K562 (cell line): ENCODE results near the gene HP. TPM values are rescaled to one million over a fixed set of nuclear protein-coding genes. Genes with fewer than 3 reads are reported as not detected.
"Not testable (repeated sequence)": the region's sequence is repeated elsewhere in the genome, so short reads cannot be mapped to it uniquely, and the experiment has no call there.

ENCODE experiments used
- ATAC-seq: fragments of 200-7000 bp; cut with Tn5 transposase; 3 replicates; pipeline ENCODE4 v1.9.1; 2020; ENCODE audit warnings: moderate library complexity
- BruUV-seq: library from RNA; stranded (reverse); fragments of 400-500 nt; replicated peaks from 2 replicates; lab custom pipeline; 2021; lab: Mats Ljungman, UMichigan
- CTCF ChIA-PET: fragments of 300-600 bp; formaldehyde crosslinking; extraction: SDS; loops from one replicate; lab custom pipeline; 2021; ENCODE audit warnings: low intra/inter-chr PET ratio; lab: Yijun Ruan, JAX
- POLR2A ChIA-PET: fragments of 300-600, 350-650 bp; sonication (Branson Sonifier 250); formaldehyde crosslinking; extraction: SDS; loops from one replicate; lab custom pipeline; 2021; ENCODE audit warnings: antibody characterized with exemption, inconsistent platforms; lab: Yijun Ruan, JAX
- DNase-seq, 4 experiments: peaks; one replicate each; pipeline versions ENCODE4 v3.0.0 to v3.0.0-alpha.2; 2011 to 2018; ENCODE audit warnings: low spot score in 3 of 4, mixed read lengths in 3 of 4; ENCODE audit errors: extremely low read depth in 1 of 4
- FAIRE-seq: peaks from 2 replicates; lab custom pipeline; 2011; peaks lifted over from hg19 to GRCh38; lab: Jason Lieb, UNC
- H2AFZ ChIP-seq: 2 replicates; pipeline ENCODE4 v1.6.0; 2011; ENCODE audit warnings: low read depth, low read length, control low read depth, inconsistent platforms
- H3K27ac ChIP-seq: fragments of 200-600 bp; 3 replicates; pipeline ENCODE4 v1.8.0; 2011; ENCODE audit warnings: low read depth, mild to moderate bottlenecking, control low read depth, inconsistent platforms, low read length, moderate library complexity, mixed read lengths; ENCODE audit errors: extremely low read depth
- H3K27me3 ChIP-seq, 2 experiments: fragments of 300-600 bp in 1 of 2; 2 replicates in 1 of 2; 3 replicates in 1 of 2; pipeline versions ENCODE4 v1.6.0 to v1.8.0; 2011; ENCODE audit warnings: inconsistent platforms in 2 of 2, low read length in 2 of 2, mild to moderate bottlenecking in 1 of 2, mixed read lengths in 1 of 2, moderate library complexity in 1 of 2; ENCODE audit not compliant: control insufficient read depth in 2 of 2, insufficient read depth in 2 of 2
- H3K36me3 ChIP-seq: fragments of 300-600 bp; 3 replicates; pipeline ENCODE4 v1.8.0; 2011; ENCODE audit warnings: mild to moderate bottlenecking, low read length, inconsistent platforms; ENCODE audit not compliant: control insufficient read depth, insufficient read depth
- H3K4me1 ChIP-seq, 2 experiments: fragments of 200-600 bp in 1 of 2; replicated peaks in 1 of 2; 2 replicates in 1 of 2; 3 replicates in 1 of 2; pipeline versions ENCODE4 v1.5.1 to v1.8.0; 2011; ENCODE audit warnings: inconsistent platforms in 2 of 2, low read length in 2 of 2, mild to moderate bottlenecking in 1 of 2, mixed read lengths in 1 of 2, moderate library complexity in 1 of 2; ENCODE audit not compliant: control insufficient read depth in 2 of 2, insufficient read depth in 2 of 2
- H3K4me2 ChIP-seq: 2 replicates; pipeline ENCODE4 v1.6.1; 2011; ENCODE audit warnings: low read length, control low read depth, inconsistent platforms, mixed read lengths; ENCODE audit not compliant: insufficient read depth
- H3K4me3 ChIP-seq: fragments of 200-600 bp; sonication (generic), shearing (Covaris generic); 2 replicates; pipeline ENCODE4 v1.5.1; 2016; ENCODE audit warnings: control low read depth, inconsistent platforms
- H3K79me2 ChIP-seq: fragments of 200-600 bp; 3 replicates; pipeline ENCODE4 v1.8.0; 2011; ENCODE audit warnings: low read length, inconsistent platforms; ENCODE audit not compliant: control insufficient read depth, insufficient read depth
- H3K9ac ChIP-seq, 2 experiments: 2 replicates each; pipeline versions ENCODE4 v1.6.0 to v1.6.1; 2011; ENCODE audit warnings: low read depth in 2 of 2, low read length in 2 of 2, control low read depth in 1 of 2, inconsistent platforms in 1 of 2, mild to moderate bottlenecking in 1 of 2, mixed read lengths in 1 of 2; ENCODE audit not compliant: insufficient read depth in 1 of 2
- H3K9me1 ChIP-seq: one replicate; pipeline ENCODE4 v1.6.0; 2011; ENCODE audit warnings: inconsistent platforms, mild to moderate bottlenecking, low read length, moderate library complexity; ENCODE audit not compliant: control insufficient read depth, insufficient read depth
- H3K9me3 ChIP-seq: replicated peaks from 2 replicates; pipeline ENCODE4 v1.5.1; 2011; ENCODE audit warnings: low read depth, low read length, inconsistent platforms; ENCODE audit not compliant: control insufficient read depth, insufficient read depth
- H4K20me1 ChIP-seq: replicated peaks from 2 replicates; pipeline ENCODE4 v1.6.1; 2011; ENCODE audit warnings: low read length, inconsistent platforms, mixed read lengths; ENCODE audit not compliant: control insufficient read depth, insufficient read depth
- MGA ChIP-seq: fragments of 450-650 bp; IDR thresholded peaks from 2 replicates; pipeline ENCODE4 v1.6.1; 2016; ENCODE audit warnings: mild to moderate bottlenecking, moderate library complexity
- ZNF232 ChIP-seq: sonication (generic); formaldehyde crosslinking; IDR thresholded peaks from 2 replicates; pipeline ENCODE4 v1.8.0; 2022; ENCODE audit warnings: mild to moderate bottlenecking, missing genetic modification reagents
- WGBS: fragments of 100-300 bp; shearing (Covaris generic); methylation state at CpG from one replicate; pipeline ENCODE4 v1.1.6; 2016; ENCODE audit warnings: low coverage, mixed read lengths; ENCODE audit not compliant: insufficient coverage; ENCODE audit errors: missing lambda C conversion rate; 5-methylcytosine and 5-hydroxymethylcytosine counted together
- in situ Hi-C: fragments of 300-500 bp; cut with MboI; formaldehyde crosslinking; loops from 4 replicates; pipeline ENCODE4 v1.15.0; 2018; ENCODE audit warnings: inconsistent platforms, mixed read lengths
- intact Hi-C: fragments of 100-400 bp; cut with micrococcal nuclease; formaldehyde crosslinking; loops from 2 replicates; pipeline ENCODE4 v1.14.2; 2022
- polyA plus RNA-seq, 8 experiments: library from polyadenylated mRNA; depleted of rRNA in 4 of 8; stranded (reverse) in 5 of 8; unstranded in 3 of 8; fragments of >200 nt; fragmentation: Nextera tagmentation in 2 of 8; fragmentation: Illumina TruSeq in 1 of 8; extraction: Ambion mirVana in 2 of 8; extraction: Trizol in 1 of 8; gene quantifications; 2 replicates each; pipeline versions ENCODE4 v1.2.1 to v1.2.3, GENCODE V29; 2011 to 2014; ENCODE audit warnings: inconsistent platforms in 1 of 8, missing spikeins in 1 of 8
- total RNA-seq, 7 experiments: library from RNA; depleted of rRNA in 6 of 7; stranded (reverse); fragments of >200 nt in 6 of 7; fragmentation: Illumina TruSeq in 2 of 7; extraction: Trizol in 2 of 7; gene quantifications; 2 replicates each; pipeline versions ENCODE4 v1.2.1 to v1.2.3, GENCODE V29; 2011 to 2021; ENCODE audit warnings: low replicate concordance in 1 of 7

HP gene
- total and polyA plus RNA-seq, 9 of the 15 experiments (the other 6 are each of a cell fraction or from before 2014, with no cell fraction given): 0.04 to 8.7 TPM; not detected in 7

GRCh38 chr16:72073560-72074230 lies 19.4 kb downstream of the HP start (continued):
- no peak for TF ChIP-seq MGA
- TF ChIP-seq ZNF232 (CRISPR knock-in tag): no peak

GRCh38 chr16:72075067-72075466 lies 20.8 kb downstream of the HP start:
- ATAC-seq, intact Hi-C loops: not testable (repeated sequence)

More at GRCh38 chr16:72075067-72075466, 20.8 kb downstream of the HP start:
- H3K4me3 ChIP-seq, DNase-seq, H3K79me2 ChIP-seq, BruUV-seq, POLR2A ChIA-PET, H3K36me3 ChIP-seq, H4K20me1 ChIP-seq, H2AFZ ChIP-seq, H3K27me3 ChIP-seq, H3K4me2 ChIP-seq, H3K9me1 ChIP-seq, in situ Hi-C loops, CTCF ChIA-PET, H3K27ac ChIP-seq, H3K9ac ChIP-seq, FAIRE-seq: not testable (repeated sequence)
- H3K9me3 ChIP-seq: peaks cover 12% of the 10 kb centered on the region
- peaks cover 0 to 11% of the 10 kb centered on the region in 2 experiments; a peak in 2 of 5 replicates for H3K4me1 ChIP-seq
- 29% methylated on average over 1 of the region's 6 CpGs for WGBS
